ENCODE data around the gene OSBPL10. TPM values are rescaled to one million over a fixed set of nuclear protein-coding genes. Genes with fewer than 3 reads are reported as not detected.

OSBPL10 gene
- total and polyA plus RNA-seq, 2 of the 8 experiments (the other 6 are each of a cell fraction or from before 2014, with no cell fraction given) = 26.2 to 86.7 TPM

GRCh38 chr3:31841515-31841914 lies 139.5 kb downstream of the OSBPL10 start (continued):
- no peak for TF ChIP-seq POU5F1 (IDR thresholded peaks at IDR 0.05; ENCODE audit: low read depth, low read length)
- no peak for TF ChIP-seq CTBP2 (IDR thresholded peaks at IDR 0.05; ENCODE audit: borderline replicate concordance, insufficient read depth, insufficient read length, low read length)
- TF ChIP-seq ASH2L (IDR thresholded peaks at IDR 0.05; ENCODE audit: low read length) = no peak
- TF ChIP-seq EGR1 (IDR thresholded peaks at IDR 0.05; ENCODE audit: borderline replicate concordance, low read depth, low read length) = no peak
